PC-9 (cell line): Measurements from ENCODE around the gene PTPRC.

Source experiments
- CTCF ChIP-seq: fragments of 200-600 bp; sonication (generic); conservative IDR thresholded peaks from 2 replicates; pipeline ENCODE4 v1.6.1; 2017; ENCODE audit warnings: mixed run types, antibody characterized with exemption, mild to moderate bottlenecking, moderate library complexity
- EZH2 ChIP-seq: fragments of 200-600 bp; sonication (generic); IDR thresholded peaks from 2 replicates; pipeline ENCODE4 v1.8.0; 2017; ENCODE audit warnings: antibody characterized with exemption, low read depth

GRCh38 chr1:198729195-198729863 lies 90.5 kb downstream of the PTPRC start:
- no peak for TF ChIP-seq CTCF
- no peak for TF ChIP-seq EZH2
